Prostate gland (tissue), 2 donors: Measurements from ENCODE around the gene TRA2B. TPM values are rescaled to one million over a fixed set of nuclear protein-coding genes. Genes with fewer than 3 reads are reported as not detected.

ENCODE experiments used
- DNase-seq: peaks from one replicate; pipeline ENCODE4 v3.0.0-alpha.2; 2019; ENCODE audit warnings: low spot score
- H3K27ac ChIP-seq, 2 donors: fragments of 200-600 bp; sonication (generic); 2 replicates each; pipeline ENCODE4 v1.5.1; 2017 to 2019
- H3K27me3 ChIP-seq: fragments of 200-600 bp; sonication (generic); replicated peaks from 2 replicates; pipeline ENCODE4 v1.5.1; 2019; ENCODE audit not compliant: insufficient read depth
- H3K36me3 ChIP-seq, 2 donors: fragments of 200-600 bp; sonication (generic); 1 replicate in 1 of 2; 2 replicates in 1 of 2; pipeline versions ENCODE4 v1.5.1 to v1.8.1; 2017 to 2019
- H3K4me1 ChIP-seq: fragments of 200-600 bp; sonication (generic); replicated peaks from 2 replicates; pipeline ENCODE4 v1.5.1; 2019
- H3K4me3 ChIP-seq, 2 donors: fragments of 200-600 bp; sonication (generic); 2 replicates each; pipeline ENCODE4 v1.5.1; 2017 to 2019
- H3K9me3 ChIP-seq: fragments of 200-600 bp; sonication (generic); 2 replicates; pipeline ENCODE4 v1.5.1; 2017
- CTCF ChIP-seq, 4 experiments: fragments of 200-600 bp in 2 of 4; fragments of 450-650 bp in 2 of 4; sonication (generic) in 2 of 4; IDR thresholded peaks; 1 replicate in 3 of 4; 2 replicates in 1 of 4; pipeline ENCODE4 v1.5.1; 2016 to 2019; ENCODE audit warnings: antibody characterized with exemption in 4 of 4, mild to moderate bottlenecking in 2 of 4, moderate library complexity in 2 of 4
- POLR2A ChIP-seq: fragments of 450-650 bp; IDR thresholded peaks from one replicate; pipeline ENCODE4 v1.6.1; 2016; ENCODE audit warnings: antibody characterized with exemption, mild to moderate bottlenecking
- POLR2AphosphoS5 ChIP-seq: sonication (generic); formaldehyde crosslinking; IDR thresholded peaks from one replicate; pipeline ENCODE4 v1.6.1; 2017; ENCODE audit warnings: antibody characterized with exemption
- WGBS: methylation state at CpG from one replicate; pipeline ENCODE4 v1.1.5; 2018; 5-methylcytosine and 5-hydroxymethylcytosine counted together
- intact Hi-C: fragments of 100-400 bp; cut with DNase I; formaldehyde crosslinking; loops from one replicate; pipeline ENCODE4 v1.14.2; 2022
- total RNA-seq, 2 donors: library from RNA; depleted of rRNA; stranded (reverse); fragments of >200 nt; gene quantifications; one replicate each; pipeline ENCODE4 v1.1.0, GENCODE V29; 2016

Gene TRA2B
- total RNA-seq, 2 donors from 2014 or later = 132 to 137 TPM

GRCh38 chr3:185920184-185920583 lies 17.6 kb downstream of the TRA2B start:
- no peaks in the 10 kb centered on the region for H3K9me3 ChIP-seq
- peaks cover 7 to 19% of the 10 kb centered on the region in 2 donors for H3K36me3 ChIP-seq
- peaks cover 10% of the 10 kb centered on the region for H3K4me1 ChIP-seq
- DNase-seq = no peak
- TF ChIP-seq POLR2AphosphoS5 (no peak), POLR2A (no peak), CTCF (IDR thresholded peaks at IDR 0.05) (no peak)
- H3K27me3 ChIP-seq = no peaks in the 10 kb centered on the region
- intact Hi-C loops = no loop called here
- no peak overlapping the region for H3K27ac ChIP-seq
- 88% methylated on average over 4 of the region's 4 CpGs for WGBS
- no peak overlapping the region for H3K4me3 ChIP-seq

- Histone ChIP-seq H3K4me1 (no peaks in the 10 kb centered on the region), H3K27ac (no peak overlapping the region), H3K9me3 (no peaks in the 10 kb centered on the region), H3K36me3 (peaks cover 8 to 15% of the 10 kb centered on the region in 2 donors), H3K4me3 (no peak overlapping the region), H3K27me3 (no peaks in the 10 kb centered on the region)
- intact Hi-C loops = no loop called here
- no peak for DNase-seq
- WGBS = 81% methylated on average over 5 of the region's 5 CpGs
- no peak for TF ChIP-seq CTCF (IDR thresholded peaks at IDR 0.05)
- no peak for TF ChIP-seq POLR2A
- TF ChIP-seq POLR2AphosphoS5 = no peak
These were observed 21.6 kb downstream of the TRA2B start for GRCh38 chr3:185916042-185916833.

- no peak overlapping the region for H3K27ac ChIP-seq
- TF ChIP-seq CTCF (IDR thresholded peaks at IDR 0.05) (no peak), POLR2AphosphoS5 (no peak), POLR2A (no peak)
- no peaks in the 10 kb centered on the region for H3K9me3 ChIP-seq
- DNase-seq = no peak
- no peak overlapping the region for H3K4me3 ChIP-seq
- 69% methylated on average over 4 of the region's 4 CpGs for WGBS
- H3K27me3 ChIP-seq = no peaks in the 10 kb centered on the region
- peaks cover 8 to 15% of the 10 kb centered on the region in 2 donors for H3K36me3 ChIP-seq
- intact Hi-C loops = no loop called here
- H3K4me1 ChIP-seq = no peaks in the 10 kb centered on the region
These were observed 22.2 kb downstream of the TRA2B start for GRCh38 chr3:185915642-185916041.

GRCh38 chr3:185914911-185915629 lies 22.7 kb downstream of the TRA2B start:
- TF ChIP-seq CTCF (IDR thresholded peaks at IDR 0.05) = no peak
- no peak for TF ChIP-seq POLR2A
- TF ChIP-seq POLR2AphosphoS5 = no peak
- intact Hi-C loops = no loop called here
- no peaks in the 10 kb centered on the region for H3K27me3 ChIP-seq
- H3K4me1 ChIP-seq = no peaks in the 10 kb centered on the region
- no peaks in the 10 kb centered on the region for H3K9me3 ChIP-seq
- 64% methylated on average over 6 of the region's 6 CpGs for WGBS
- no peak overlapping the region for H3K4me3 ChIP-seq
- DNase-seq = no peak
- peaks cover 8 to 10% of the 10 kb centered on the region in 2 donors for H3K36me3 ChIP-seq
- H3K27ac ChIP-seq = no peak overlapping the region
